ENCODE measurements around the gene GCSAM.

- TF ChIP-seq CTCF (IDR thresholded peaks at IDR 0.05; ENCODE audit: insufficient read depth, low read length, poor library complexity, severe bottlenecking) (no peak), EZH2phosphoT487 (conservative IDR thresholded peaks at IDR 0.05; ENCODE audit: low read length) (no peak)
Observed at GRCh38 chr3:112143689-112144088, 10.6 kb upstream of the GCSAM start.

All from SU-DHL-6 (cell line).